GM12875 (cell line): ENCODE measurements around the gene EPS8L2.

Experiments used
- H3K4me3 ChIP-seq: one replicate; pipeline ENCODE4 v1.5.1; 2011; ENCODE audit warnings: low read depth, low read length, control low read depth
- TF ChIP-seq, protein P1 (sequence below): IDR thresholded peaks from 2 replicates; pipeline ENCODE4 v1.5.1; 2011; ENCODE audit warnings: low read depth, mild to moderate bottlenecking, control low read depth, inconsistent platforms, low read length, moderate library complexity, borderline replicate concordance; ENCODE audit not compliant: insufficient read depth

EPS8L2 gene

DNA sequence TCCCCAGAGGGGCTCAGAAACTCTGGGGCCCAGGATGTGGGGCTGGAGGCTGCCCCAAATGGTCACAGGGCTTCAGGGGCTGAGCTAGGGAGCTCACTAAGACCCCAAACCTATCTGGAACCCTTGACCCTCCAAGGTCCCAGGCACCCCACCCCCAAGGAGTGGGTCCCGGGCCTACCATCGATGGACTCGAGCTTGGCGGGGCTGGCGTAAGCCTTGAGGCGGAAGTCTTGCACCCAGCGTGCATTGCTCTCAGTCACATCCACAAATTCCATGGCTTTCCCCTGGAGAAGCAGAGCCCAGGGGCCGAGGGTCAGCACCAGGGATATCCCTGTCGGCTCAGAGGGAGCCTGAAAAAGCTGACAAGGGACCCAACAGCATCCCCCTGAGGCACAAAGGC is 67.8 kb downstream of the EPS8L2 start:
- H3K4me3 ChIP-seq: no peak overlapping the region
- TF ChIP-seq, protein P1, sequence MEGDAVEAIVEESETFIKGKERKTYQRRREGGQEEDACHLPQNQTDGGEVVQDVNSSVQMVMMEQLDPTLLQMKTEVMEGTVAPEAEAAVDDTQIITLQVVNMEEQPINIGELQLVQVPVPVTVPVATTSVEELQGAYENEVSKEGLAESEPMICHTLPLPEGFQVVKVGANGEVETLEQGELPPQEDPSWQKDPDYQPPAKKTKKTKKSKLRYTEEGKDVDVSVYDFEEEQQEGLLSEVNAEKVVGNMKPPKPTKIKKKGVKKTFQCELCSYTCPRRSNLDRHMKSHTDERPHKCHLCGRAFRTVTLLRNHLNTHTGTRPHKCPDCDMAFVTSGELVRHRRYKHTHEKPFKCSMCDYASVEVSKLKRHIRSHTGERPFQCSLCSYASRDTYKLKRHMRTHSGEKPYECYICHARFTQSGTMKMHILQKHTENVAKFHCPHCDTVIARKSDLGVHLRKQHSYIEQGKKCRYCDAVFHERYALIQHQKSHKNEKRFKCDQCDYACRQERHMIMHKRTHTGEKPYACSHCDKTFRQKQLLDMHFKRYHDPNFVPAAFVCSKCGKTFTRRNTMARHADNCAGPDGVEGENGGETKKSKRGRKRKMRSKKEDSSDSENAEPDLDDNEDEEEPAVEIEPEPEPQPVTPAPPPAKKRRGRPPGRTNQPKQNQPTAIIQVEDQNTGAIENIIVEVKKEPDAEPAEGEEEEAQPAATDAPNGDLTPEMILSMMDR: no peak

DNA sequence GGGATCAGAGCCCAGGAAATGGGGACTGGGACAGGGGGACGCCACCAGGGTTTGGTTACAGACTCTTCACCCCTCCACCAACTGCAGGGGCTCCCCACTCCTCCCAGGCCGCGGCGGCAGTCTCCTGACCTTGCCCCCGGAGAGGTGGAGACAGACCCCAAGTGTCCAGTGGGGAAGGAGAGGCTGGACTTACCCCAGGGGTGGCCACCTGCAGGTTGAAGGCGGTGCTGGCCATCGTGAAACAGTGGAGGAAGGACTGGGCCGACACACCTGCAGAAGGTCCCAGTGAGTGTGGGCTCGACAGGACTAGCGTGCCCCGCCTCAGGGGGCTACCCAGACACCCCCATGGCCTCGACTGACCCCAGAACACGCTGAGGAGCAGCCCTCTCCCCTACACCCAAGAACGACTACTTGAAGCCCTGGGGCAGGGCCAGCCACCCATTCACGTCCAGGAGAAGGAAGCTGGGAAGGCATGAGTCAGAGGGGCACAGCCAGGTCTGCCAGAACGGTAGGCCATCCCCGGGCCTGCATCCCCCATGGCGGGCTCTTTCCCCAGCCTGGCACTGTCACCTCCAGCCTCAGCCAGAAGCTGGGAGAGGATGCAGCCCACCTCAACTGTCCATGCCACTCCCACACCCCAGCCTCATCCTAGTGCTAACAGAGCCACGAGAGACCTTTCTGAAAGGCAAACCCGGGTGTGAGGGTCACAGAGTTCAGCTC is 69.0 kb downstream of the EPS8L2 start:
- TF ChIP-seq, protein P1: no peak
- H3K4me3 ChIP-seq: no peak overlapping the region

DNA sequence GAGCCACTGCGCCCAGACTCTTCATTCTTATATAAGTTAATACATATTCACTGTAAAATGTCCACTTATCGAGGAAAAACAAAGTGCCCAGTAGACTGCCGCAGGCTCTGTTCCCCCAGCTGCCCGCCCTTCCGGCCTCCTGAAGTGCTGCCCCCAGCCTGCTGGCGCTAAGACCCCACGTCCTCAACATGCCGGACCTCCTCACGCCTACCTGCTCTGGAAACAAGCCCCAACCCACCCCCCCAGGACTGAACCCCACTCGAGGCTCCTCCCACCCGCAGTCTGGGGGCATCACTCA is 70.2 kb downstream of the EPS8L2 start:
- TF ChIP-seq, protein P1: no peak

DNA sequence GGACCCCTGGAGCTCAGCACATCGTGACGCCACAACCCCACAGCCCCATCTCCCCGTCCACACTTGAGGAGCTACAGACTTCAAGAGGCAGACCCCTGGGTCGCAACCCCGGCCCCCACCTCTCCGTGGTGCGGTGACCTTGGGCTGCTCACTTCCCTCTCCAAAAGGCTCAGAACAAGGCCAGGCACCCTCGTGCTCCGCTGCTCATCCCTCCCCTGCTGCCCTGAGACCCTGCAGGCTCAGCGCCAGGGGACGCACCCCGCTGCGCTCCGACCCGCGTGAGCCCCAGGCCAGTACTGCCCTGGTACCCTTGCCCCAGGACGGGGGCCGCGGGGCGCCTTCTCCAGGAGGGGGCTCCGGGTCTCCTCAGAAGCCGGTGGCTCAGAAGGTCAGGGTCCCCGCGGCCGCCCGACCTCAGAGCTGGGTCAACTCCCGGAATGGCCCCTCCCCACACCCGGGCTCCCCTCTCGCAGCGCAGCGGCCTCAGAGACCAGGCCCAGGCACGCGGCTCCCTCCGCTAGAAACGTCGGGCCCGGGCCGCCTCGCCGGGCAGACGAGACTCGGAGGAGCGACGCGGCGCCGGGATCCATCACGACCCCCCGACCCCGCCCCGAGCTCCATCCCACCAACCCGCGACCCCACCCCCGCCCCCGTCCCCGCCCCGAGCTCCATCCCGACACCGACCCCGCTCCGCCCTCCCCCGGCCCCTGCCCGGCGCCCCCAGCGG is 70.7 kb downstream of the EPS8L2 start:
- TF ChIP-seq, protein P1: 0 out of 2 replicates have a peak, but pooled peaks have one; percentile 6
- peak overlapping the region; percentile 83 for H3K4me3 ChIP-seq

More for the DNA sequence above, 70.2 kb downstream of the EPS8L2 start:
- H3K4me3 ChIP-seq: peak overlapping the region; percentile 83
